ENCODE results near the gene SLC31A1.
A peak's percentile ranks its signal among the peaks of the same experiment; 100 is the strongest.

Gene SLC31A1

DNA sequence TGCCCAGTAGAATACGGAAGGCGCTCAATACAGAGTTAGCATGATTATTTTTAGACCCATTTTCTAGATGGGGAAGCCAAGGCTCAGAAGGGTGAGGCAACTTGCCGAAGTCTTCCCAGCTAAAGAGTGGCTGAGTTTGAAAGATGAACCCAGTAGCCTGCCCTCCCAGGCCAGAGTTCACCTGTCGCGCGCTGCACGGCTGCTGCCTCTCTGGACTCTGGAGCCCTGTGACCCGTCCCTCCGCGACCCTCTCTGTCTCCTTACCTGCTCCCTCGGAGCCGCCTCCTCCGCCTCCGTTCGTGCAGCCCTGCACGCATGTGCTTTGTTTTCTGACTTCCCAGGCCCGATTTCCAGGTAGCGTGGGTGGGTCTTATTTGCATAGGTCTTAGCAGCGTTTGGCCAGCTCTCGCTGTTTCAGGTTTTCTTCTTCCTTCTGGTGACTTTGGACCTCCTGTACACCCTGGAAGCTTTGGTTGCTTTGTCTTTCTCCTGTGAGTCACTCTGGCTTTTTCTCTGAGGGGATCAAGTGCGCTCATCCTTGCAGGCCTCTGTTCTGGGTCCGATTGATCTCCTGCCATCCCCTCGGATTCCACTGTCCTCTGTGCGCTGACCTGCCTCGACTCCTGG is 81.6 kb downstream of the SLC31A1 start, which contains the start of gene RNF183:
TSS of gene RNF183 (minus strand) at position 585 of the 627 bp plus-strand sequence. CDS start 5,192 bp downstream, outside the sequence.
- no peak for DNase-seq (ENCODE audit: low read depth in 2 of 3, low spot score in 1 of 3)

- no peak for DNase-seq (ENCODE audit: low read depth in 2 of 3, low spot score in 1 of 3)
Observed at GRCh38 chr9:113306566-113306965, 85.2 kb downstream of the SLC31A1 start.

DNA sequence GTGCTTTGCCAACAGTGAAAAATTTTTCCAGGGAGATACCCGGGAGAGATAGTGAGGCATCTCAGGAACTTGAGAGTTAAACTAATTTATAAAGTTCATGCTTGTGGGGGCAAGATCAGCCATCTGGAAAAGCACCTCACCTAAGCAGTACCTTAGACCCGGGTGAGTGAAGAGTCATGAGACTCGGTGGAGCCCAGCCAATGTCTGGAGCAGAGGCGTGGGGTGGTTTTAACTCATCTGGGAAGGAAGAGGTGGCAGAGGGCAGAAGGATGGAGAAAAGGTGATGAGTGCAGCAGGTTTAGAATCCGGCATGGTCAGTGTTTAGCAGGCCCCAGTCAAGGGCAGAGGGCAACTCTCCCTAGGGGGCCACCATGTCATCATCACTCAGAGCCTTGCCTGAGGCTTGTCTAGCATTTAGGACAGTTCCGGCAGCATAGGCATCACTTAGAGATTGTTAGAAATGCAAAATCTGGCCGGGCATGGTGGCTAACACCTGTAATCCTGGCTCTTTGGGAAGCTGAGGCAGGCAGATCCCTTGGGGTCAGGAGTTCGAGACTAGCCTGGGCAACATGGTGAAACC is 86.1 kb downstream of the SLC31A1 start:
- no peak for DNase-seq (ENCODE audit: low read depth in 2 of 3, low spot score in 1 of 3)

- peak in 2 of 3 donors; percentile 5 to 20 for DNase-seq (ENCODE audit: low read depth in 2 of 3, low spot score in 1 of 3)
Observed at GRCh38 chr9:113309204-113309813, 88.0 kb downstream of the SLC31A1 start.

DNA sequence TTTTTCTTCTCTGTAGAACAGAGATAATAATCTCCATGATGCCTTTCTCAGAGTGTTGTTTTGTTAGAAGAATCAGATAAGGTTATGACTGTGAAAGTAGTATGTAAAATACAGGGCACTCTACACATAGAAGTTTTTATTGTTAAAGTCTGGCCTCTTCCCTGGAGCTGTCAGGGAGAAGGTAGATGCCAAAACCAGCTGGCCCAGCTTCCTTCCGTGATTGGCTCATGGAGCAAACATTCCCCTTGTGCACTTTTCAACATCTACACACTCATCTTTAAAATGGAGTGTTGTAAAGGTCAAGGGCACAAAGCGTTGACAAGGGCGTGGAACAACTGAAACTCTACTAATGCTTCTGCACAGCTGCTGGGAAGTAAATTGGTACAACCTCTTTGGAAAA is 89.2 kb downstream of the SLC31A1 start:
- DNase-seq (ENCODE audit: low read depth in 2 of 3, low spot score in 1 of 3), result no peak

- DNase-seq (ENCODE audit: low read depth in 2 of 3, low spot score in 1 of 3), result no peak
Observed at GRCh38 chr9:113311961-113312360, 90.6 kb downstream of the SLC31A1 start.

DNA sequence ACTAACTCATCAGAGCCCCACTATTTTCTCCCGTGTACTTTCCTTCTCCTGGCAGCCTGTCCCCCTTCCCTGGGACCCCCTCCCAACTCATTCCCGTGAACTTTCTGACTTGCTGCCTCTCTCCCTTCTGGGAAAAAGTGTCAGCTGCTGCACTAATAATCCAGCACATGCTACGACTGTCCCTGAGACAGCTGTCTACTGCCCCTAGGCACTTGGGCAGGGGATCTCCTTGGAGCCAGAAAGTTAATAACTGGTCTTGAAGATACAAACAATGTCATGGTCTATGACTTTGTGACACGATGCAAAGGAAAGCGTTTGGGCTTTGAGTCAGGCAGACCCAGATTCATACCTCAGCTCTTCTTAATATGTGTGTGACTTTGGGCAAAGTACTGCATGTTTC is 91.9 kb downstream of the SLC31A1 start:
- no peak for DNase-seq (ENCODE audit: low read depth in 2 of 3, low spot score in 1 of 3)

All from stimulated activated CD4-positive, alpha-beta T cell treated with anti-CD3 and anti-CD28 coated beads, Interleukin-12 subunit alpha, Interleukin-12 subunit beta, amount 100 ng/mL, for 48 hours (primary cell).